RPMI8226 (cell line): ENCODE results near the gene ARHGAP28.
"Not testable (repeated sequence)": the region's sequence is repeated elsewhere in the genome, so short reads cannot be mapped to it uniquely, and the experiment has no call there.

Experiments used
- DNase-seq: peaks from one replicate; pipeline ENCODE4 v3.0.0-alpha.2; 2015

Gene ARHGAP28

GRCh38 chr18:6776188-6776587 is 46.7 kb downstream of the ARHGAP28 start:
- DNase-seq = no peak

DNA sequence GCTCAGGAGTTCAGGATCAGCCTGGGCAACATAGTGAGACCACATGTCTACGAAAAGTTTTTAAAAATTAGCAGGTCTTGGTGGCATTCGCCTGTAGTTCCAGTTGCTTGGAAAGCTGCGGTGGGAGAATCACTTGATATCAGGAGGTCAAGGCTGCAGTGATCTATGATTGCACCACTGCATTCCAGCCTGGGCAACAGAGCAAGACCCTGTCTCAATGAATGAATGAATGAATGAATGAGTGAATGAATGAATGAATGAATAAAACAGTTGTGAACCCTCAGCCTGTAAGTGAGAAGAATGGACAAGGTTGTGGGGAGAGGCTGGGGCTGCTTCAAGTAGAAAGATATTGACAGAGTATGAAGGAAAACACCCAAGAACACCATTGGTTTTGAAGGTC is 48.0 kb downstream of the ARHGAP28 start:
- no peak for DNase-seq

DNA sequence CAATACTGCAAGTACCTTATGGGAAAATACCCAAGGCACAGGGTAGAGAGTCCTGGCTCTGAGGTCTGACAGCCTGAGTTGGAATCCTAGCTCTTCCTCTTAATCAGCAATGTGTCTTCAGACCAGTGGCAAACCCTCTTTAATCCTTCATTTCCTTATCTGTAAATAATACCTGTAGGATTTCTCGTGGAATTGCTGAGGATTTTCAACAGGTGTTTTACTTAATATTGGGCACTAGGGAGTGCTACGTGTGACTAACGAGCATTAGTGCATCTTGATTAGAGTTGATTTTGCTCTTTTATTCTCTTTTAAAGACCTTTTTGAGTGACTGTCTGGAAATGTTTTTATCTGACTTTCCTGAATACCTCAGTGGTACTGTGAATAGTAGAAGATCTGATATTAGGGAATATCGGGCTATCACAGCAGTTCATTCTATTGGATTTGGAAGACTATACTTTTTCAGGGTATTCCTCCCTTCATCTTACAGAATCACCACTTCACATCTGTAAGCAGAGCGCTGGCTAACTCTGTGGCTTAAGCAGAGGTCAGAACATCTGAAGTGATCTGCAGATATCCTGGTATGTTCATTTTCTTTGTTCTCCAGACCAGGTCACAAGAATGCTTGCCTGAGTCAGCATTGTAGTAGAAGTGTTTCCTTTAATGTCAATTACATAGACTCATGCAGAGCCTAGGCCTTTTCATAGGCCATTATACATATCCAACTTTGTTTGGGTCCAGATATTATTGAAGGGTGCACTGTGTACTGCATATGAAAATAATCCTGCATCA is 49.1 kb downstream of the ARHGAP28 start:
- no peak for DNase-seq

DNA sequence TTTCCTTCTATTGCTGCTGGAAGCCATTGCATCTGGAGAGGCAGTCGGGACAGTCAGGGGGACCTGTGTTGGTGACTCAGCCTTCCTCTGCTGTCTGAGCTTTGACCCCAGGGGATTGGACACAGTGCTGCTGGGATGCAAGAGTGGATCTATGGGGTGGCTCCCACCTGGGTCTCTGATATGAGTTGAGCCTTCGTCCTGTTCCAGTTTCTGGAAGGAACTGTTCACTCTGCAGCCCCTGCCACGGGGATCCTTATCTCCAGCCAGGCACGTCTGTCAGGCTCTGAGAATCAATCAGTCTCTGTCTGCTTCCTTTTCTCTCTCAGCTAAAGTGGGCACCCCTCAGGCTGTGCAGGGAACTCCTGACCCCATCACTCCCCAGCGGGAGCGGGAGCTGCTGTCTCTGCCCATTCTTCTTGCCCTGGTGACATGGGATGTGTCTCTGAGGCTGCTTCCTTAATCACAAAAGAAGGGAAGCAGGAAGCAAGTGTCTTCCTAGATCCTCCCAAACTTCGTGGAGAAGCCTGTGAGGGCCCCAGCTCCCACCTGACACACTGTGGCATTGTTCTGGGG is 51.7 kb downstream of the ARHGAP28 start:
- no peak for DNase-seq

DNA sequence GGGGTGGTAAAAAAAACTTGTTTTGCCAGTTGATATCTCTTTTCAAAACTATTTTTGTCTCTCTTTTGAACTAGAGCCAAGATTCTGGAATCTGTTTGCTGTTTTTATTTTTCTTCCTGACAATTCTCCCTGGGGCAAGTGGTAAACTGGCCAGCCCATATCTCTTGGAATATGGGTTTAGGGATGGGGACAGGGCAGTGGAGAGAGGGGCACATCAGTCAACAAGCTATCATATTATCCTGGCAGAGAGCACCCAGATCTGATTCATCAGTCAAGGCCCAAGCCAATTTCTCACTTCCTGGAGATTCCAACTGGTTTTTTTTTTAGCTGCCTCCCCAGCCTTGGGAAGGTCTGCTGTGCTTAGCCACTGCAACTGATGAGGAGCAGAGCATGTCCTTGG is 52.3 kb downstream of the ARHGAP28 start:
- no peak for DNase-seq

DNA sequence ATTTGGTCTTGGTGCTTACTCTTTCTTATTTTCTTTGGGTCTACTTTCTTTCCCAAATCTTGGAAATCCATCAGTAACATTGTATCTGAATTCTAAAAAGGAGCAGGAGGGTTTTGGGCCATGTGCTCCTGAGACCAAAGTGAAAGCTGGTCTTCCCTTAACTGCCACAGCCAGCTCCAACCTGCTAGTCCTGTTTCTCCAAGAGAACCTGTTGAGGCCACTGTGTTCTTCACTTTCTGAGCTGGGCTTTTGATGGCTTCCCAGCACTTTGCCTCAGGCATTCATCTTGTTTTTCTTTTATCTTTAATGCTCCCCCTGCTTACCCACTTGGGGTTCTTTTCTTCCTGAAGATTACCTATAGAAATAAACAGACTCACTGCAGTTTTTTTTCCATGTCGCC is 53.3 kb downstream of the ARHGAP28 start:
- no peak for DNase-seq

DNA sequence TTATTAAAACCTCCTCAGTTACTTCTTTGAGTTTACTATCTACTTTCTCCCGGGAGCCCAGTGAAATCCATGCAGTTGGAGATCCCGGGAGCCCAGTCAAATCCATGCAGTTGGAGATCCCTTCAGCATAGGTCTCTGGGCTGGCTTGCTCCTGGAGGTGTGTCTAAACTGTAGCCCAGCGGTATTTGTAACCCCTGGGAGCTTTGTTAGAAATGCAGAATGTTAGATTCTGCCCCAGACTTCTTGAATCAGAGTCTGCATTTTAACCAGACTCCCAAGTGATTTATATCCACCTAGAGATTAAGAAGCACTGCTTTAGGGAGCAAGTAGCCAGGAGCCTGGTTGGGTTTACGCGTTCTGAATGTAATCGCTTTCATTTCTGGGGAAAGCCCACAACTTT is 54.5 kb downstream of the ARHGAP28 start:
- no peak for DNase-seq

GRCh38 chr18:6785001-6785400 is 55.5 kb downstream of the ARHGAP28 start:
- no peak for DNase-seq

- DNase-seq = no peak
These were observed 55.9 kb downstream of the ARHGAP28 start for GRCh38 chr18:6785411-6785810.

DNA sequence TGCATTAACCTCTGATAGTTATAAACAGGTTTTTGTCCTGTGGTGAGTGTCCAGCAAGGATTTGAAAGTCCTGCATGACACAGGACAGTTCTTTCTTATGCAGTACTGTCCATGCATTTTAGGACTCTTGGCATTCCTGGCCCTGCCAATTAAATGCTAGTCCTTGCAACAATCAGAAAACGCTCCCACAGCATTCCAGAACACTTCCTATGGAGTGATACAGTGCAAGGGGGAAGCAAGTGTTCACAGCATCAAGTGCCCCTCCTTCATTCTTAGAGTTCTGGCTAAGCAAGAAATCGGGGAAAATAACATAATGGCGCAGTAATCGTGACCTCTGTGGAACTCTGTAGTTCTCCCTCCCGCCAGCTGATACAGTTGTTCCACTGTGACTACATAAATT is 62.9 kb downstream of the ARHGAP28 start:
- no peak for DNase-seq

DNA sequence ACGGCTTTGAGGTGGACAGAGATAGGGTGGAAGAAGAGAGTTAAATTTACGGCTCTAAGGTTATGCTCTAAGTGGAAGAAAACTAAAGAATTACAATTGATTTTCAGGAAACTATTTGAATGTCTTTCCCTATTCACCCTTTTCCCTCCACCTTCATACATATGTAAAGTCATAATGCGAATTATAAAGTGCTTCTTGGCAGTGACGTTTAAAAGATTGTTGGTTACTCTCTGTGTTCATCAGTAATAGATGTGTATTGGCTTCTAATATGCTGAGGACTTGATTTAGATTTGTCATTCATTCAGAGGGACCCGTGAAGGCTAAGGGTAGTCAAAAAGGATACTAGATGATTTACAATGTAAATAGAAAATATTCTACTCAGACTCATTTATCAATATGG is 63.9 kb downstream of the ARHGAP28 start:
- DNase-seq = no peak

DNA sequence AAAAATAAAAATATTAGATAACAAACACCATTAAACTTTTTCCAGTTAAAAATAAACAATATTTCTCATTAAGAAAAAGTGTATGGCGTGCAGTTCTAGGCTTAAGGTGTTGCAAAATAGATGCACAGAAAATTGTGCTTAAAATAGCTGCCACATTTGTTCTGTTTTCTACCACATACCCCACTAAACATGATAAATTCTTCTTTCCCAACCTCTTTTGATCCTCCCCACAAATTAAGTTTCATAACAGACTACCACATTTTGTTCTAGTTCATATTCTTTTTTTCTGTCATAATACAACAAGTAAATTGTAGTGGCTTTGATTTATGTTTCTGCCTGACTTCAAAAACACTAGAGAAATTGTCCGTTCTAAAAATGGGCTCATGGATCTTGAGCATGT is 64.5 kb downstream of the ARHGAP28 start:
- DNase-seq = no peak

GRCh38 chr18:6795307-6795706 is 65.8 kb downstream of the ARHGAP28 start:
- DNase-seq = no peak

DNA sequence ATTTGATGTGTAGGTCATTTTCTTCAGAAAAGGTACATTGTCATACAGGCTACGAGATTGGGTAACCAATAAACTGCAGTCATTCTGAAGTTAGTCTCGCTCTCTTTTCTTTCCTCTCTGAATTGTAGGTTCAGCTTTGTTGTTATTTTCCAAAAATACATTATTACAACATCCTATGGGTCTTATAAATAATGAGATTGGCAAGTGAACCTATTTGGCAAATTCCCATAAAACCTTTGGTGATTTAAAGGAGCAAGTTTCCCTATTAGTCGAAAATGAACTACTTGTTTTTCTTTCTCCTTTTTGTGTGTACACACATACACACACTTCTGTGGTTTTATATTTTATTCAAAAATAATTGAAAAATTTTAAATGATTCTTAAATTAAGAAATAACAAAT is 67.0 kb downstream of the ARHGAP28 start:
- no peak for DNase-seq

DNA sequence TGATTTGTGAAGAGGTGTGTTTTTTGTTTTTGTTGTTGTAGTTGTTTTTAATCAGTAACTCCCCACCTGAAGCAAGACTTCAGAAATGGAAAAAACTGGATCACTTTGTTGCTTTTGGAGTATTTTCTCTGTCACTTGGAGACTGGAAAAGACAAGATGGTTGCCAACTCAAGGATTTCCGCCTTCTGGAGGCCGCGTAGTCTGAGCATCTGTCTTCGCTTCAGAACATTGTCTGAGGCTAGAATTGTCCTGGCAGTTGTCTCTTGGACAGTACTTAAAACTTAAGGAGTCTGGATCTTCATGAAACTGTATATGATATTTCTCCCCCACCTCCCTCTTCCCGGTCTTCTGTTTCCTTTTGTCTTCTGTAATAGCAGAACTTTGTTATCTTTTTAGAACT is 67.7 kb downstream of the ARHGAP28 start:
- DNase-seq = no peak

DNA sequence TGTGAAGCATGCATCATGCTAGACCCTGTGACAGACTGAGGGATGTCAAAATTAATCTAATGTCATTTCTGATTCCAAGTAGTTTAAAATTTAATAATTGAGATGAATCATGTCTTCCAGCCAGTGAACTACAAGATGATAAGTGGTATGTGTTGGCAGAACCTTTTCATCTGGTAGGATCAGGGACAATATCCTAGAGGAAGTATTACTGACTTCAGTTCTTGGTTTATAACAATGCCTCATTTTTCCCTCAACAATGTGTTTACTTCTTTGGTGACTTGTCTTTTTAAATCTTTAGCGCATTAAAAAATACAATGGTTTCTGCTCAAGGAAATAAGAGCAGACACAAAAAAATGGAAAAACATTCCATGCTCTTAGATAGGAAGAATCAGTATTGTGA is 69.4 kb downstream of the ARHGAP28 start:
- DNase-seq = no peak

GRCh38 chr18:6800309-6800708 is 70.8 kb downstream of the ARHGAP28 start:
- DNase-seq = not testable (repeated sequence)

DNA sequence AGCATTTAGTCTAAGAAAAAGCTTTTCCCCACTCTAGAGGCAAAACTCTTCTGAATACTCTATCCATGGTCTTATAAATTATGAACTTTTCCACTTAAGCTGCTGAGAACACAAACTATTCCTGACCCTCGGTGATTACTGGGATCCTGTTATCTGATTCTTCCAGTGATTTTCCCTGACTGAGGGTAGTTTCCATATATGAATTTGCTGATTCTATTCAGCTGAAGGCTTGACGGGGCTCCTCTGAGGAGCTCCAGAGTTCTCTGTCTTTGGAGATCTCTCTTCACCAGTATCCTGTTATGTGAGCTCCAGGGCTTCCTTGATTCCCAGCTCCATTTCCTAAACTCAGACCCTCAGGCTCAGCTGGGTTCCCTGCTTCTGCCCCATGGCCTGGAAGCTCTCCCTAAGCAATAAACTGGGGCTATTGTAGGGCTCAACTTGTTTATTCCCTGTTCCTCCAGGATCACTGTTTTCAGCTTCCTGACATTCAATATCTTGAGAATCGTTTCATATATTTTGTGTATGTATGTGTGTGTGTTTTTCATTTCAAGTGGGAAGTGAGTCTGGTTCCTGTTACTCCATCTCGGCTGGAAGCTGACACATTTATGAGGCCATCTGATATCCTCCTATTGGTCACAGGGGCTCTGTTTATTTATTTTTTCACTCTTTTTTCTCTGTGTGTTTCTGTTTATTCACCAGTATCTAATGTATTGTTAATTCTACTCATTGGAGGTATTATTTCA is 78.2 kb downstream of the ARHGAP28 start:
- no peak for DNase-seq

DNA sequence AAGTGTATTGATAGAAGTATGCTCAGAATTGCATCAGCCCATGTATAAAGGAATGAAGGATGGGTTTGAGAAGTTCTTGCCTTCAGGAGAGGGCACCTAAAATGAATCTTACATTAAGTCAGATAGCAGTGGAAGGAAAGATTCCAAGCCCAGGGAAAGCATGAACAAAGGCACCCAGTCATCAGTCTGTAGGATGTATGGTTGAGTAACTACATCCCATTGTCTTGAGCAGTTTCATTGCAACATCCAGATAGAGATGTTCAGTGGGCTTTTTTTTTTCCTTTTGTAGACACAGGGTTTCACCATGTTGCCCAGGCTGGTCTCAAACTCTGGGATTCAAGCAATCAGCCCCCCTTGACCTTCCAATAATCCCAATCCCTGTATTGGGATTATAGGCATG is 80.7 kb downstream of the ARHGAP28 start:
- no peak for DNase-seq

- DNase-seq = no peak
These were observed 82.3 kb downstream of the ARHGAP28 start for GRCh38 chr18:6811816-6812215.

DNA sequence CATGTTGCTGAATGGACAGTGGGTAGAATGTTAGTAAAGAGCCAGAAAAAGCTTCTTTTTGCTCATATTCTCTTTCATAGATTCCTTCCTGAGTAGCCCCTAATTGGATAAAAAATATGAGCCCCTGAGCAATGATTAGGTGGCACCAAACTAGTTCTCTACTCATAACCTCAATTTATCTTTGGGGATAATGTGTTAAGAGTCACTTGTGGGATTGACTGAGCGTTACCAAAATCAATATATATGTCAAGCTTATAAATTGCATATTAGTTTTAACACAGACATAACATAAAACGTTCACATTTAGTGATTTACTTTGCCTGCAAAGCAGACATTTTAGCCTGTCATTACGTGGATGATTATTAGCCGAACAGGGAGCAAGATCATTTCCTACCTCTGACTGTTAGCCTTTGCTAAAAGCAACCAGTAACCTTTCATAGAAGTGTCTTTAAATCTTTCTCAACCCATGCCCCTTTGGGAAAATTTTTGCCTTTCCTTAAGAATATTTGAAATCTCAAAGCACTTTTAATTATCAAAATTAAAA is 85.4 kb downstream of the ARHGAP28 start:
- no peak for DNase-seq

DNA sequence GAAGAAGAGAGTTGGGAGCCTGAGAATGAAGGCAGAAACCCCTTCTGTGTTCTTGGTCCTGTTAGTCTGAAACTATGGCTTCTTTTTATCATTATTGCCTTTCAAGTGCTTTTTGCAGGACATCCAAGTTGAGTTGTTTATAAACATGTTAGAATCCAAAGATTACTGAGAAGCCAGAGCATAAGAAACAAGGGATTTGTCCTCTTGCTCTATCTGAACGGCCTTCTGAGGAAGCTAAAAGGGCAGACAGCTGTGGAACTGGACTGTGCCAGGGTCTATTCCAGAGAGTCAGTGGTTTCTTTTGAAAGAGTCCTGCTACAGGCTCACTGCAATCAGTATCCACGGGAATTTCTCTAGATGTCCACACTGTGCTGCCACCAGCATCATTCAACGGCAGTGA is 86.6 kb downstream of the ARHGAP28 start:
- no peak for DNase-seq

DNA sequence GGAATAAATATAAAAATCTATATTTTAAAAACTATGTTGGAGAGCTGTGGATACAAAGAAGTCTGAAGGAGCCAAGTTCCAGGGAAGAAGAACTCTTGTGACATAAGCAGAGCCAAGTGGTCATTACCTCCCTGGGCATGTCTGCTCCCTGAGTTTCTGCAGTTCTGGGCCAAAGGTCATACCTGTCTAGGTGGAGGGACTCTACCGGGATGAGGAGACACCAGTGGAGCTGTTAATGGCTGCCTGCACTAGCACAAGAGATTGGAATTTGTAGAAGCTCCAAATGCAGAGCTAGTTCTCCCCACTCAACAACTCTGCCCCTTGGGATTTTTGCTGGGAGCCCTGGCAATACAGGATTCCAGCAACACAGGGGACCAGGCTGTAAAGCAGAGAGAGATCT is 89.8 kb downstream of the ARHGAP28 start:
- DNase-seq = no peak

GRCh38 chr18:6820314-6820713 is 90.8 kb downstream of the ARHGAP28 start:
- DNase-seq = no peak
